Neural cell (in vitro differentiated cells): Measurements from ENCODE around the gene SLC2A1. TPM values are rescaled to one million over a fixed set of nuclear protein-coding genes. Genes with fewer than 3 reads are reported as not detected.

Experiments
- H2AFZ ChIP-seq: fragments of 200-600, 300-800 bp; sonication (generic), shearing (Covaris generic); 2 replicates; pipeline ENCODE4 v1.6.0; 2014; ENCODE audit warnings: low read depth, mild to moderate bottlenecking, antibody characterized with exemption, low read length, moderate library complexity
- H3F3A ChIP-seq: fragments of 200-600 bp; shearing (Covaris generic); 2 replicates; pipeline ENCODE4 v1.6.1; 2016; ENCODE audit warnings: mild to moderate bottlenecking, moderate library complexity, mixed read lengths, antibody characterized with exemption, low read length; ENCODE audit not compliant: insufficient read depth, poor library complexity, severe bottlenecking
- H3K27ac ChIP-seq: fragments of 200-600, 300-800 bp; sonication (generic), shearing (Covaris generic); 2 replicates; pipeline ENCODE4 v1.5.1; 2014; ENCODE audit warnings: mild to moderate bottlenecking, low read length, moderate library complexity
- H3K27me3 ChIP-seq: fragments of 300-800, 200-600 bp; sonication (generic), shearing (Covaris generic); 2 replicates; pipeline ENCODE4 v1.6.0; 2014; ENCODE audit warnings: mild to moderate bottlenecking, low read depth, low read length, moderate library complexity; ENCODE audit not compliant: insufficient read depth
- H3K36me3 ChIP-seq: fragments of 300-800, 200-600 bp; sonication (generic), shearing (Covaris generic); 2 replicates; pipeline ENCODE4 v1.5.1; 2014; ENCODE audit warnings: mild to moderate bottlenecking, antibody characterized with exemption, low read length, moderate library complexity; ENCODE audit not compliant: insufficient read depth
- H3K4me2 ChIP-seq: fragments of 300-800, 200-600 bp; sonication (generic), shearing (Covaris generic); 2 replicates; pipeline ENCODE4 v1.6.0; 2014; ENCODE audit warnings: mild to moderate bottlenecking, low read length
- H3K4me3 ChIP-seq: fragments of 300-800, 200-600 bp; sonication (generic), shearing (Covaris generic); 2 replicates; pipeline ENCODE4 v1.5.1; 2014; ENCODE audit warnings: mild to moderate bottlenecking, low read length, moderate library complexity
- H3K79me2 ChIP-seq: fragments of 200-600 bp; shearing (Covaris generic); replicated peaks from 2 replicates; pipeline ENCODE4 v1.6.0; 2014; ENCODE audit warnings: mild to moderate bottlenecking, low read length, moderate library complexity; ENCODE audit not compliant: insufficient read depth
- H3K9ac ChIP-seq: fragments of 300-800, 200-600 bp; sonication (generic), shearing (Covaris generic); 2 replicates; pipeline ENCODE4 v1.6.1; 2016; ENCODE audit warnings: mild to moderate bottlenecking, low read length, mixed read lengths
- H3K9me2 ChIP-seq: fragments of 200-600 bp; shearing (Covaris generic); 2 replicates; pipeline ENCODE4 v1.6.1; 2016; ENCODE audit warnings: mild to moderate bottlenecking, low read length, mixed read lengths; ENCODE audit not compliant: insufficient read depth
- H3K9me3 ChIP-seq: fragments of 200-600, 300-800 bp; sonication (generic), shearing (Covaris generic); 2 replicates; pipeline ENCODE4 v1.6.1; 2016; ENCODE audit warnings: mild to moderate bottlenecking, mixed run types, low read length, moderate library complexity, mixed read lengths
- H4K20me1 ChIP-seq: fragments of 200-600 bp; shearing (Covaris generic); 2 replicates; pipeline ENCODE4 v1.6.1; 2016; ENCODE audit warnings: mild to moderate bottlenecking, mixed run types; ENCODE audit not compliant: insufficient read depth
- EP300 ChIP-seq: fragments of 450-650 bp; conservative IDR thresholded peaks from 2 replicates; pipeline ENCODE4 v1.6.1; 2014; ENCODE audit warnings: antibody characterized with exemption, mild to moderate bottlenecking, moderate library complexity; ENCODE audit not compliant: poor library complexity, severe bottlenecking
- EZH2 ChIP-seq: fragments of 200-600, 300-800 bp; shearing (Covaris generic), sonication (generic); IDR thresholded peaks from 2 replicates; pipeline ENCODE4 v1.6.1; 2014; ENCODE audit warnings: antibody characterized with exemption, low read length, borderline replicate concordance, mild to moderate bottlenecking; ENCODE audit not compliant: insufficient read depth, poor library complexity, severe bottlenecking
- MXI1 ChIP-seq: fragments of 450-650 bp; conservative IDR thresholded peaks from 2 replicates; pipeline ENCODE4 v1.6.1; 2014; ENCODE audit warnings: antibody characterized with exemption, mild to moderate bottlenecking; ENCODE audit not compliant: poor library complexity, severe bottlenecking
- POLR2AphosphoS5 ChIP-seq: IDR thresholded peaks from 2 replicates; pipeline ENCODE4 v1.6.1; 2012
- RAD21 ChIP-seq: fragments of 450-650 bp; conservative IDR thresholded peaks from 2 replicates; pipeline ENCODE4 v1.6.1; 2014; ENCODE audit warnings: antibody characterized with exemption, mild to moderate bottlenecking, moderate library complexity
- REST ChIP-seq: IDR thresholded peaks from 2 replicates; pipeline ENCODE4 v1.6.1; 2012; ENCODE audit warnings: borderline replicate concordance
- SMC3 ChIP-seq: fragments of 450-650 bp; conservative IDR thresholded peaks from 2 replicates; pipeline ENCODE4 v1.6.1; 2014; ENCODE audit warnings: antibody characterized with exemption, mild to moderate bottlenecking, moderate library complexity; ENCODE audit not compliant: poor library complexity
- TAF1 ChIP-seq: IDR thresholded peaks from 2 replicates; pipeline ENCODE4 v1.6.1; 2012; ENCODE audit warnings: low read depth
- polyA plus RNA-seq: library from polyadenylated mRNA; depleted of rRNA; stranded (reverse); fragments of >200 nt; gene quantifications from 2 replicates; pipeline ENCODE4 v1.2.3, GENCODE V29; 2014
- TF ChIP-seq, protein P1 (sequence below): fragments of 450-650 bp; IDR thresholded peaks from 2 replicates; pipeline ENCODE4 v1.5.1; 2014; ENCODE audit warnings: antibody characterized with exemption, mild to moderate bottlenecking, moderate library complexity; ENCODE audit not compliant: poor library complexity, severe bottlenecking

SLC2A1 gene
- polyA plus RNA-seq, 1 donor from 2014 or later = 39.4 TPM

- TF ChIP-seq SMC3 (no peak), MXI1 (no peak), POLR2AphosphoS5 (no peak), REST (no peak), EP300 (no peak), TAF1 (no peak), EZH2 (no peak), RAD21 (no peak)
- TF ChIP-seq, protein P1, sequence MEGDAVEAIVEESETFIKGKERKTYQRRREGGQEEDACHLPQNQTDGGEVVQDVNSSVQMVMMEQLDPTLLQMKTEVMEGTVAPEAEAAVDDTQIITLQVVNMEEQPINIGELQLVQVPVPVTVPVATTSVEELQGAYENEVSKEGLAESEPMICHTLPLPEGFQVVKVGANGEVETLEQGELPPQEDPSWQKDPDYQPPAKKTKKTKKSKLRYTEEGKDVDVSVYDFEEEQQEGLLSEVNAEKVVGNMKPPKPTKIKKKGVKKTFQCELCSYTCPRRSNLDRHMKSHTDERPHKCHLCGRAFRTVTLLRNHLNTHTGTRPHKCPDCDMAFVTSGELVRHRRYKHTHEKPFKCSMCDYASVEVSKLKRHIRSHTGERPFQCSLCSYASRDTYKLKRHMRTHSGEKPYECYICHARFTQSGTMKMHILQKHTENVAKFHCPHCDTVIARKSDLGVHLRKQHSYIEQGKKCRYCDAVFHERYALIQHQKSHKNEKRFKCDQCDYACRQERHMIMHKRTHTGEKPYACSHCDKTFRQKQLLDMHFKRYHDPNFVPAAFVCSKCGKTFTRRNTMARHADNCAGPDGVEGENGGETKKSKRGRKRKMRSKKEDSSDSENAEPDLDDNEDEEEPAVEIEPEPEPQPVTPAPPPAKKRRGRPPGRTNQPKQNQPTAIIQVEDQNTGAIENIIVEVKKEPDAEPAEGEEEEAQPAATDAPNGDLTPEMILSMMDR = no peak
- no peak overlapping the region for H2AFZ ChIP-seq
- H3K79me2 ChIP-seq = no peaks in the 10 kb centered on the region
- no peaks in the 10 kb centered on the region for H4K20me1 ChIP-seq
- H3K9ac ChIP-seq = no peak overlapping the region
- H3K27ac ChIP-seq = no peak overlapping the region
- H3K9me3 ChIP-seq = peaks cover 4% of the 10 kb centered on the region
- H3F3A ChIP-seq = no peaks in the 10 kb centered on the region
- no peak overlapping the region for H3K4me3 ChIP-seq
- H3K27me3 ChIP-seq = no peaks in the 10 kb centered on the region
- no peaks in the 10 kb centered on the region for H3K36me3 ChIP-seq
- H3K4me2 ChIP-seq = no peak overlapping the region
- no peaks in the 10 kb centered on the region for H3K9me2 ChIP-seq
Observed at GRCh38 chr1:42914092-42914627, 44.5 kb downstream of the SLC2A1 start.

DNA sequence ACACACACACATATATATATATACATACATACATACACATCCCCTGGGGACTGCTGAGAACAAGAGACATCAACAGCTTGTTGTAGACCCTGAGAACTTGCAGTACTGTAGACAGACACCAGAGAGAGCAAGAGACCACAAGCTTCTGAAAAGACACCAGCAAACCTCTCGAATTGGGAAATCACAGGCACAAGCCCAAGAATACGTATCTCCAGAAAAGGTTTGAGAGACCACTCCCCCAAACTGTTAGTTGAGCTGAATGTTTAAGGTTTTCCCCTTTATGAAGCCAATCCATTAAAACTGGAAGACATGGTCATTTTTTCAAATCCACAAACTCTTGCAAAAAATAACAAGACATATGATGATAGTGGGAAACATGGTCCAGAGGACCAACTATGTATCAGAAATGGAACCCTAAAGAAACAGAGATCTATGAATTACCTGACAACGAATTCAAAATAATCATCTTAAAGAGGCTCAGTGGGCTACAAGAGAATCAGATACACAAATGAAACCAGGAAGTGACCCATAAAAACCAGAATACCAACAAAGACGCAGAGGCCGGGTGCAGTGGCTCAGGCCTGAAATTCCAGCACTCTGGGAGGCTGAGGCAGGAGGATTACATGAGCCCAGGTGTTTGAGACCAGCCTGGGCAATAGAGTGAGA lies 45.1 kb downstream of the SLC2A1 start:
- Histone ChIP-seq H3K9me2 (no peaks in the 10 kb centered on the region), H3K4me2 (no peak overlapping the region), H4K20me1 (no peaks in the 10 kb centered on the region), H3K4me3 (no peak overlapping the region), H2AFZ (no peak overlapping the region), H3F3A (no peaks in the 10 kb centered on the region), H3K9ac (no peak overlapping the region), H3K27ac (no peak overlapping the region), H3K27me3 (no peaks in the 10 kb centered on the region), H3K79me2 (no peaks in the 10 kb centered on the region), H3K36me3 (no peaks in the 10 kb centered on the region), H3K9me3 (peaks cover 4% of the 10 kb centered on the region)
- TF ChIP-seq SMC3 = peak; percentile 81
- no peak for TF ChIP-seq MXI1
- peak; percentile 73 for TF ChIP-seq RAD21
- TF ChIP-seq, protein P1 = peak; percentile 63
- TF ChIP-seq POLR2AphosphoS5 = no peak
